Esophagus squamous epithelium (tissue), 5 donors: ENCODE results near the gene SCN5A. TPM values are rescaled to one million over a fixed set of nuclear protein-coding genes. Genes with fewer than 3 reads are reported as not detected.

Source experiments
- DNase-seq: peaks from one replicate; lab custom pipeline; 2025; lab: John Stamatoyannopoulos, UW
- H3K27ac ChIP-seq, 4 donors: fragments of 200-600 bp; sonication (generic); one replicate each; pipeline ENCODE4 v1.5.1; 2016 to 2019; ENCODE audit warnings: mild to moderate bottlenecking in 1 of 4
- H3K27me3 ChIP-seq, 4 donors: fragments of 200-600 bp; sonication (generic); 1 replicate in 3 of 4; 2 replicates in 1 of 4; pipeline versions ENCODE4 v1.5.1 to v1.6.0; 2017 to 2021; ENCODE audit warnings: antibody characterized with exemption in 1 of 4
- H3K36me3 ChIP-seq, 3 donors: fragments of 200-600 bp; sonication (generic); one replicate each; pipeline ENCODE4 v1.5.1; 2016 to 2019
- H3K4me1 ChIP-seq, 3 donors: fragments of 200-600 bp; sonication (generic); one replicate each; pipeline ENCODE4 v1.5.1; 2017 to 2019
- H3K4me3 ChIP-seq, 4 donors: fragments of 200-600 bp; sonication (generic); 1 replicate in 3 of 4; 2 replicates in 1 of 4; pipeline ENCODE4 v1.5.1; 2016 to 2019; ENCODE audit warnings: mild to moderate bottlenecking in 2 of 4, moderate library complexity in 1 of 4
- H3K9me3 ChIP-seq, 3 donors: fragments of 200-600 bp; sonication (generic); one replicate each; pipeline ENCODE4 v1.5.1; 2016 to 2019
- POLR2A ChIP-seq, 4 donors: fragments of 450-650 bp; IDR thresholded peaks; one replicate each; pipeline ENCODE4 v1.6.1; 2017; ENCODE audit warnings: antibody characterized with exemption in 4 of 4, mild to moderate bottlenecking in 4 of 4, moderate library complexity in 3 of 4
- WGBS, 2 donors: methylation state at CpG; one replicate each; pipeline ENCODE4 v1.1.5; 2018; 5-methylcytosine and 5-hydroxymethylcytosine counted together
- intact Hi-C: fragments of 100-400 bp; cut with DNase I; formaldehyde crosslinking; loops from one replicate; pipeline ENCODE4 v1.15.0; 2022
- total RNA-seq, 4 donors: library from RNA; depleted of rRNA; stranded (reverse); fragments of >200 nt; gene quantifications; one replicate each; pipeline ENCODE4 v1.1.0, GENCODE V29; 2016
- TF ChIP-seq, protein P1 (sequence below), 6 experiments: fragments of 450-650 bp in 4 of 6; fragments of 200-600 bp in 2 of 6; sonication (generic) in 2 of 6; IDR thresholded peaks; one replicate each; pipeline ENCODE4 v1.5.1; 2016 to 2019; ENCODE audit warnings: antibody characterized with exemption in 6 of 6, mild to moderate bottlenecking in 4 of 6, moderate library complexity in 4 of 6
- donor health status: DM: yes; HTN: yes; CAD: no.

SCN5A gene
- total RNA-seq, 4 donors from 2014 or later = 0.09 to 0.38 (median 0.18) TPM; not detected in 1

GRCh38 chr3:38601956-38602550 is 47.4 kb downstream of the SCN5A start:
- no peak overlapping the region for H3K4me3 ChIP-seq
- no peaks in the 10 kb centered on the region for H3K27me3 ChIP-seq
- DNase-seq = no peak
- no peak overlapping the region for H3K27ac ChIP-seq
- no peaks in the 10 kb centered on the region for H3K36me3 ChIP-seq
- intact Hi-C loops = no loop called here
- WGBS, 2 donors = 80 to 84% methylated on average over 1 to 2 of the region's 3 CpGs
- no peak for TF ChIP-seq POLR2A (IDR thresholded peaks at IDR 0.05)
- TF ChIP-seq, protein P1, sequence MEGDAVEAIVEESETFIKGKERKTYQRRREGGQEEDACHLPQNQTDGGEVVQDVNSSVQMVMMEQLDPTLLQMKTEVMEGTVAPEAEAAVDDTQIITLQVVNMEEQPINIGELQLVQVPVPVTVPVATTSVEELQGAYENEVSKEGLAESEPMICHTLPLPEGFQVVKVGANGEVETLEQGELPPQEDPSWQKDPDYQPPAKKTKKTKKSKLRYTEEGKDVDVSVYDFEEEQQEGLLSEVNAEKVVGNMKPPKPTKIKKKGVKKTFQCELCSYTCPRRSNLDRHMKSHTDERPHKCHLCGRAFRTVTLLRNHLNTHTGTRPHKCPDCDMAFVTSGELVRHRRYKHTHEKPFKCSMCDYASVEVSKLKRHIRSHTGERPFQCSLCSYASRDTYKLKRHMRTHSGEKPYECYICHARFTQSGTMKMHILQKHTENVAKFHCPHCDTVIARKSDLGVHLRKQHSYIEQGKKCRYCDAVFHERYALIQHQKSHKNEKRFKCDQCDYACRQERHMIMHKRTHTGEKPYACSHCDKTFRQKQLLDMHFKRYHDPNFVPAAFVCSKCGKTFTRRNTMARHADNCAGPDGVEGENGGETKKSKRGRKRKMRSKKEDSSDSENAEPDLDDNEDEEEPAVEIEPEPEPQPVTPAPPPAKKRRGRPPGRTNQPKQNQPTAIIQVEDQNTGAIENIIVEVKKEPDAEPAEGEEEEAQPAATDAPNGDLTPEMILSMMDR (IDR thresholded peaks at IDR 0.05) = no peak
- H3K4me1 ChIP-seq = no peaks in the 10 kb centered on the region
- H3K9me3 ChIP-seq = no peaks in the 10 kb centered on the region

- TF ChIP-seq, protein P1 (IDR thresholded peaks at IDR 0.05) = no peak
- TF ChIP-seq POLR2A (IDR thresholded peaks at IDR 0.05) = no peak
- H3K36me3 ChIP-seq = no peaks in the 10 kb centered on the region
- WGBS, 2 donors = no CpG with 5 or more reads among the region's 1 CpG
- H3K4me3 ChIP-seq = no peak overlapping the region
- intact Hi-C loops = no loop called here
- no peaks in the 10 kb centered on the region for H3K27me3 ChIP-seq
- no peaks in the 10 kb centered on the region for H3K9me3 ChIP-seq
- H3K4me1 ChIP-seq = no peaks in the 10 kb centered on the region
- no peak overlapping the region for H3K27ac ChIP-seq
- no peak for DNase-seq
Measured at GRCh38 chr3:38600551-38600950, 48.9 kb downstream of the SCN5A start.

GRCh38 chr3:38599886-38600285 is 49.6 kb downstream of the SCN5A start:
- Histone ChIP-seq H3K27ac (no peak overlapping the region), H3K9me3 (no peaks in the 10 kb centered on the region), H3K36me3 (no peaks in the 10 kb centered on the region), H3K27me3 (no peaks in the 10 kb centered on the region), H3K4me3 (no peak overlapping the region), H3K4me1 (no peaks in the 10 kb centered on the region)
- TF ChIP-seq, protein P1 (IDR thresholded peaks at IDR 0.05) = no peak
- TF ChIP-seq POLR2A (IDR thresholded peaks at IDR 0.05) = no peak
- intact Hi-C loops = no loop called here
- no peak for DNase-seq
- WGBS, 2 donors = 58 to 71% methylated on average over 2 of the region's 2 CpGs

DNA sequence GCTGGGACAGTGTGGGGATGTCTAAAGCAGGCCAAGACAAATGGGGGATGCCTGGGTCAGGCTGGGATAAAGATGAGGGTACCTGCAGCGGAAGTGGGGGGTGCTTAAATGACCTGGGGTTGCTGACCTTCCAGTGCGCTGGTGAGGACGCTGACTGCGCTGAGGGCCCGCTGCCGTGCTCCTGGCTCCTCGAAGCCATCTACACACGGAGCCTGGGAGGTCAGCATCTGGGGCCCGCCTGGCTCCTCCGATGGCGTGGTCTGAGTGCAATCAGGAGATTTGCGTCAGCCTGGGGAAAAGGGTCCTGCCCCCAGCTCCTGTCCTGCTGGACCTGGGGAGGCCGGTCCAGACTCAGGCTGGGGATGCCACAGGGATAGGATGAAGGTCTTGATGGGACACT is 50.7 kb downstream of the SCN5A start:
- WGBS, 2 donors = 80 to 81% methylated on average over 10 to 11 of the region's 13 CpGs
- TF ChIP-seq POLR2A (IDR thresholded peaks at IDR 0.05) = no peak
- TF ChIP-seq, protein P1 (IDR thresholded peaks at IDR 0.05) = no peak

GRCh38 chr3:38597502-38598060 is 51.9 kb downstream of the SCN5A start:
- DNase-seq = no peak
- intact Hi-C loops = no loop called here
- no peaks in the 10 kb centered on the region for H3K4me1 ChIP-seq
- H3K4me3 ChIP-seq = no peak overlapping the region
- no peaks in the 10 kb centered on the region for H3K36me3 ChIP-seq
- 82 to 83% methylated on average over 6 to 12 of the region's 12 CpGs for WGBS, 2 donors
- H3K27ac ChIP-seq = no peak overlapping the region
- TF ChIP-seq POLR2A (IDR thresholded peaks at IDR 0.05) = no peak
- TF ChIP-seq, protein P1 (IDR thresholded peaks at IDR 0.05) = no peak
- no peaks in the 10 kb centered on the region for H3K9me3 ChIP-seq
- no peaks in the 10 kb centered on the region for H3K27me3 ChIP-seq

More for the DNA sequence above, 50.7 kb downstream of the SCN5A start:
- Histone ChIP-seq H3K27ac (no peak overlapping the region), H3K36me3 (no peaks in the 10 kb centered on the region), H3K4me1 (no peaks in the 10 kb centered on the region), H3K4me3 (no peak overlapping the region), H3K27me3 (no peaks in the 10 kb centered on the region), H3K9me3 (no peaks in the 10 kb centered on the region)
- intact Hi-C loops = no loop called here
- no peak for DNase-seq
